ENCODE measurements around the gene CCDC142. TPM values are rescaled to one million over a fixed set of nuclear protein-coding genes. Genes with fewer than 3 reads are reported as not detected.

The CCDC142 gene
- total and polyA plus RNA-seq, 4 donors: 5.1 to 28.3 (median 10.8) TPM

GRCh38 chr2:74527741-74528140 lies 44.9 kb upstream of the CCDC142 start (continued):
- TF ChIP-seq MAX (IDR thresholded peaks at IDR 0.05): no peak
- no peak for TF ChIP-seq SP1 (IDR thresholded peaks at IDR 0.05)
- no peak for TF ChIP-seq HNF4G (IDR thresholded peaks at IDR 0.05)
- TF ChIP-seq CTCF (IDR thresholded peaks at IDR 0.05; ENCODE audit: low read depth, low read length, missing input control): no peak

GRCh38 chr2:74526649-74527230 lies 43.9 kb upstream of the CCDC142 start:
- 97% methylated on average over 11 of the region's 11 CpGs for WGBS
- H3K9me3 ChIP-seq (ENCODE audit: control insufficient read depth in 4 of 4, low read length in 3 of 4): no peaks in the 10 kb centered on the region

GRCh38 chr2:74525717-74526648 lies 43.2 kb upstream of the CCDC142 start, which contains the start of gene DQX1:
Gene DQX1 (minus strand): TSS chr2:74526231. CDS start chr2:74525729, 502 bp downstream.
- H3K9me3 ChIP-seq (ENCODE audit: control insufficient read depth in 4 of 4, low read length in 3 of 4): no peaks in the 10 kb centered on the region
- no peak within 1 kb of the TSS for H3K9ac ChIP-seq (ENCODE audit: low read depth in 1 of 2, low read length in 2 of 2)
- no peak for DNase-seq (ENCODE audit: low spot score)
- H3K4me1 ChIP-seq (ENCODE audit: control insufficient read depth in 4 of 4, insufficient read depth in 4 of 4, low read length in 3 of 4): peaks cover 8 to 22% (median 16%) of the 10 kb centered on the region in 4 donors
- peaks cover 9 to 20% (median 17%) of the 10 kb centered on the region in 4 donors for H3K36me3 ChIP-seq (ENCODE audit: control insufficient read depth in 4 of 4, insufficient read depth in 3 of 4, low read depth in 1 of 4, low read length in 3 of 4)
- no peak within 1 kb of the TSS for H3K27ac ChIP-seq (ENCODE audit: low read depth in 1 of 2, low read length in 2 of 2)
- 85% methylated on average over 11 of the region's 11 CpGs for WGBS
- H3K27me3 ChIP-seq (ENCODE audit: control insufficient read depth in 4 of 4, insufficient read depth in 4 of 4, low read length in 3 of 4): no peaks in the 10 kb centered on the region
- H3K4me3 ChIP-seq (ENCODE audit: low read depth in 1 of 3, low read length in 3 of 3): no peak within 1 kb of the TSS
- TF ChIP-seq RAD21 (IDR thresholded peaks at IDR 0.05) (no peak), HNF4A (conservative IDR thresholded peaks at IDR 0.05) (no peak), HNF4G (IDR thresholded peaks at IDR 0.05) (no peak), RXRA (IDR thresholded peaks at IDR 0.05) (no peak), CTCF (IDR thresholded peaks at IDR 0.05; ENCODE audit: low read depth, low read length, missing input control) (no peak), JUND (IDR thresholded peaks at IDR 0.05) (no peak), ZBTB33 (IDR thresholded peaks at IDR 0.05) (no peak), SP1 (IDR thresholded peaks at IDR 0.05) (no peak), TAF1 (conservative IDR thresholded peaks at IDR 0.05) (no peak), ATF3 (IDR thresholded peaks at IDR 0.05) (no peak), NR2F2 (IDR thresholded peaks at IDR 0.05) (no peak), YY1 (IDR thresholded peaks at IDR 0.05) (no peak), REST (IDR thresholded peaks at IDR 0.05) (no peak), MAX (IDR thresholded peaks at IDR 0.05) (no peak)

More at GRCh38 chr2:74526649-74527230, 43.9 kb upstream of the CCDC142 start:
- Histone ChIP-seq H3K27ac (ENCODE audit: low read depth in 1 of 2, low read length in 2 of 2) (no peak overlapping the region), H3K27me3 (ENCODE audit: control insufficient read depth in 4 of 4, insufficient read depth in 4 of 4, low read length in 3 of 4) (no peaks in the 10 kb centered on the region), H3K4me3 (ENCODE audit: low read depth in 1 of 3, low read length in 3 of 3) (no peak overlapping the region), H3K36me3 (ENCODE audit: control insufficient read depth in 4 of 4, insufficient read depth in 3 of 4, low read depth in 1 of 4, low read length in 3 of 4) (peaks cover 9 to 20% (median 17%) of the 10 kb centered on the region in 4 donors), H3K9ac (ENCODE audit: low read depth in 1 of 2, low read length in 2 of 2) (no peak overlapping the region), H3K4me1 (ENCODE audit: control insufficient read depth in 4 of 4, insufficient read depth in 4 of 4, low read length in 3 of 4) (peaks cover 8 to 26% (median 19%) of the 10 kb centered on the region in 4 donors)
- TF ChIP-seq FOXA1 (IDR thresholded peaks at IDR 0.05) (no peak), ATF3 (IDR thresholded peaks at IDR 0.05) (no peak), GABPA (IDR thresholded peaks at IDR 0.05 in 1 of 2, conservative IDR thresholded peaks at IDR 0.05 in 1 of 2) (no peak), NR2F2 (IDR thresholded peaks at IDR 0.05) (no peak), HNF4A (conservative IDR thresholded peaks at IDR 0.05) (no peak), TAF1 (conservative IDR thresholded peaks at IDR 0.05) (no peak)
- DNase-seq (ENCODE audit: low spot score): no peak

All from liver (tissue), 9 donors.